Muscle of leg (tissue), 11 donors: Measurements from ENCODE around the gene FKBP5. TPM values are rescaled to one million over a fixed set of nuclear protein-coding genes. Genes with fewer than 3 reads are reported as not detected.

Experiments used
- DNase-seq: peaks from one replicate; pipeline ENCODE4 v3.0.0; 2013
- H3K27ac ChIP-seq: one replicate; pipeline ENCODE4 v1.5.1; 2013; ENCODE audit warnings: mild to moderate bottlenecking, low read length, control low read depth
- H3K27me3 ChIP-seq: one replicate; pipeline ENCODE4 v1.6.1; 2013; ENCODE audit warnings: low read length; ENCODE audit not compliant: control insufficient read depth, insufficient read depth
- H3K36me3 ChIP-seq: one replicate; pipeline ENCODE4 v1.6.1; 2013; ENCODE audit warnings: low read length; ENCODE audit not compliant: control insufficient read depth, insufficient read depth
- H3K4me1 ChIP-seq: one replicate; pipeline ENCODE4 v1.6.1; 2013; ENCODE audit warnings: low read length; ENCODE audit not compliant: control insufficient read depth, insufficient read depth
- H3K4me3 ChIP-seq: one replicate; pipeline ENCODE4 v1.5.1; 2013; ENCODE audit warnings: low read length, control low read depth
- H3K9me3 ChIP-seq: replicated peaks from 2 replicates; pipeline ENCODE4 v1.6.1; 2013; ENCODE audit warnings: low read depth, low read length; ENCODE audit not compliant: control insufficient read depth
- WGBS: methylation state at CpG from one replicate; pipeline ENCODE4 v1.1.5; 2013; ENCODE audit warnings: missing lambda C conversion rate; ENCODE audit not compliant: insufficient coverage; 5-methylcytosine and 5-hydroxymethylcytosine counted together
- polyA plus RNA-seq, 8 donors: library from polyadenylated mRNA; unstranded; fragments of 120-200 nt; gene quantifications; one replicate each; pipeline versions ENCODE4 v1.2.1 to v1.2.3, GENCODE V29; 2013; ENCODE audit warnings: inconsistent platforms in 1 of 8, low replicate concordance in 1 of 8; ENCODE audit not compliant: insufficient read length in 8 of 8, insufficient read depth in 1 of 8
- total RNA-seq: library from RNA; stranded (reverse); fragments of 120-200 nt; gene quantifications from one replicate; pipeline ENCODE4 v1.2.4, GENCODE V29; 2013

The FKBP5 gene
- total and polyA plus RNA-seq, 9 donors = 6.0 to 27.9 (median 18.6) TPM

- DNase-seq = peak; percentile 80
- Histone ChIP-seq H3K4me3 (no peak overlapping the region), H3K4me1 (peaks cover 3% of the 10 kb centered on the region), H3K27me3 (no peaks in the 10 kb centered on the region), H3K36me3 (peaks cover 4% of the 10 kb centered on the region), H3K9me3 (no peaks in the 10 kb centered on the region), H3K27ac (no peak overlapping the region)
- 22% methylated on average over 3 of the region's 6 CpGs for WGBS
Measured at GRCh38 chr6:35590622-35591066, 98.1 kb downstream of the FKBP5 start.

- no peak for DNase-seq
- Histone ChIP-seq H3K4me1 (peaks cover 3% of the 10 kb centered on the region), H3K27ac (no peak overlapping the region), H3K27me3 (no peaks in the 10 kb centered on the region), H3K4me3 (no peak overlapping the region), H3K36me3 (peaks cover 4% of the 10 kb centered on the region), H3K9me3 (no peaks in the 10 kb centered on the region)
- WGBS = 92% methylated on average over 2 of the region's 3 CpGs
Measured at GRCh38 chr6:35589904-35590303, 98.8 kb downstream of the FKBP5 start.

DNA sequence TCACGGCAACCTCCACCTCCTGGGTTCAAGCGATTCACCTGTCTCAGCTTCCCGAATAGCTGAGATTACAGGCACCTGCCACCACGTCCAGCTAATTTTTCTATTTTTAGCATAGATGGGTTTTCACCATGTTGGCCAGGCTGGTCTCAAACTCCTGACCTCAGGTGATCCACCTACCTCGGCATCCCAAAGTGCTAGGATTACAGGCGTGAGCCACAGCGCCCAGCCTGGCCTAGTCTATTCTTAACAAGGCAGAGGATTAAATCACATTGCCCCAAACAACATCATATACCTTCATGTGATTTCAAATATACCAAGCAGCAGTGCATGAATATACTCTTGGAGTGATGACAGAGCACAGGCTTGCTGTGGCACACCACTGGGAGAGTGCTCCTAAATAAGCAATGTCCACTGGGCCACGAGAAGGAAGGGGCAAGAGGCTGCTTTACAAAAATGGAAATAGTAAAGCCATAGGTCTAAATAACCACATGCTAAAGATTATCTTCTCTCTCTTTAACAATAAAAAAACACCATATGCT is 99.4 kb downstream of the FKBP5 start:
- no peak for DNase-seq
- Histone ChIP-seq H3K9me3 (no peaks in the 10 kb centered on the region), H3K4me3 (no peak overlapping the region), H3K36me3 (peaks cover 4% of the 10 kb centered on the region), H3K4me1 (peaks cover 3% of the 10 kb centered on the region), H3K27me3 (no peaks in the 10 kb centered on the region), H3K27ac (no peak overlapping the region)
- 95% methylated on average over 5 of the region's 8 CpGs for WGBS

GRCh38 chr6:35587167-35587566 is 101.5 kb downstream of the FKBP5 start:
- Histone ChIP-seq H3K27me3 (no peaks in the 10 kb centered on the region), H3K4me1 (peaks cover 3% of the 10 kb centered on the region), H3K36me3 (peaks cover 4% of the 10 kb centered on the region), H3K9me3 (no peaks in the 10 kb centered on the region), H3K27ac (no peak overlapping the region), H3K4me3 (no peak overlapping the region)
- WGBS = 100% methylated on average over 1 of the region's 2 CpGs
- no peak for DNase-seq

DNA sequence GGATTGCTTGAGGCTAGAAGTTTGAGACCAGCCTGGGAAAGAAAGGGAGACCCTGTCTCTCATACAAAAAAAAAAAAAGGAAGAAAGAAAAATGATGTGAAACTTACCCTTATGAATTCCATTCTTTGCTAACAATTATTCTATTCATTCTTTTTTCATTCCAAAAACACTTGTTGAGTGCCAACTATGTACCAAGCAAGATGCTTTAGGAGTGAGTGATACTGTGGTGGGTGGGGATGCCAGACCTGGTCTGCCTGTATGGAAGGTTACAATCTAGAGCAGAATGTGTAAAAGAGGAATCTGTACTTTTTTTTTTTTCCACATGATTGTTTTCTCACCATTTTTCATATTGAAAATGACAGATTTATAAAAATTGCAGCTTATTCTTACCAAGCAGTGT is 102.2 kb downstream of the FKBP5 start:
- Histone ChIP-seq H3K4me3 (no peak overlapping the region), H3K27ac (no peak overlapping the region), H3K9me3 (no peaks in the 10 kb centered on the region), H3K27me3 (no peaks in the 10 kb centered on the region), H3K36me3 (peaks cover 4% of the 10 kb centered on the region), H3K4me1 (peaks cover 3% of the 10 kb centered on the region)
- DNase-seq = no peak

DNA sequence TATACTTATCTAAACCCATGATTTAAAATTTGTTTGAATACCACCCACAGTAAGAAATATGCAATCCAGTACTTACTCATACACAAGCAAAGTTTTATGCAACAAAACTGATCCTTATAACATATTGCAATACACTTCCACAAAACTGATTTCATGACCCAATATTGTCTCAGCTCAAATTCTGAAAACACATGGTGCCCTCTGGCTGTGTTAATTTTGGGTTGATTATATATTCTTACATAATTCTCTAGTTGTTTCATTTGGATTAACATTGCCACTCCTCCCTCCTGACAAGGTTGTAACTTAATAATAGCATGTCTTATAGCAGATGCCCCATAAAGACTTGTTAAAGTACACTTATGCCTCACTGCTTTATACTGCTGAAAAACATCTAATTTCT is 103.1 kb downstream of the FKBP5 start:
- Histone ChIP-seq H3K4me3 (no peak overlapping the region), H3K27ac (no peak overlapping the region), H3K4me1 (peaks cover 3% of the 10 kb centered on the region), H3K27me3 (no peaks in the 10 kb centered on the region), H3K9me3 (no peaks in the 10 kb centered on the region), H3K36me3 (peaks cover 4% of the 10 kb centered on the region)
- DNase-seq = no peak

GRCh38 chr6:35583893-35584688 is 104.6 kb downstream of the FKBP5 start:
- Histone ChIP-seq H3K9me3 (no peaks in the 10 kb centered on the region), H3K27ac (no peak overlapping the region), H3K36me3 (no peaks in the 10 kb centered on the region), H3K27me3 (no peaks in the 10 kb centered on the region), H3K4me1 (no peaks in the 10 kb centered on the region), H3K4me3 (no peak overlapping the region)
- 0% methylated on average over 1 of the region's 6 CpGs for WGBS
- peak; percentile 89 for DNase-seq

GRCh38 chr6:35582315-35582714 is 106.4 kb downstream of the FKBP5 start:
- Histone ChIP-seq H3K36me3 (no peaks in the 10 kb centered on the region), H3K27ac (no peak overlapping the region), H3K27me3 (no peaks in the 10 kb centered on the region), H3K4me3 (no peak overlapping the region), H3K4me1 (no peaks in the 10 kb centered on the region), H3K9me3 (no peaks in the 10 kb centered on the region)
- no peak for DNase-seq
- no CpG with 5 or more reads among the region's 2 CpGs for WGBS

DNA sequence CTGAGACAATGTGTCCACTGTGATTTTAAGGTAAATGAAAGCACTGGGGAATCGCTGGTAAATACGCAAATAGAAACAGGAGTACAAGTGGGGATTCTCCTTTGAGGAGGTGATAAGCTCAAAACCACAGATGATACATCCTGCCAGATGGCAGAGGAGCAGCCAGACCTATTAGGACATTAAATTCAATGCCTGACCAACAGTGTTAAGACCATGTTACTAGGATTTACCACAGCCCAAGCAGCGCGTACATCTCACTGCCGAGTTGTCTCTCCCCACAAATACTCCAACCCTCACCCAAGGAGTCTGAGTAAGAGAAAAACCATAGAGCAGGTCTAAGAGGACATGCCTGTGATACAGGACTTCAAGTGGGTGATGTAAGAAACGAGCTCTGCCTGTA is 107.1 kb downstream of the FKBP5 start:
- H3K4me1 ChIP-seq = no peaks in the 10 kb centered on the region
- H3K4me3 ChIP-seq = no peak overlapping the region
- H3K36me3 ChIP-seq = peaks cover 2% of the 10 kb centered on the region
- 80% methylated on average over 1 of the region's 6 CpGs for WGBS
- no peaks in the 10 kb centered on the region for H3K27me3 ChIP-seq
- H3K27ac ChIP-seq = no peak overlapping the region
- H3K9me3 ChIP-seq = no peaks in the 10 kb centered on the region
- no peak for DNase-seq

DNA sequence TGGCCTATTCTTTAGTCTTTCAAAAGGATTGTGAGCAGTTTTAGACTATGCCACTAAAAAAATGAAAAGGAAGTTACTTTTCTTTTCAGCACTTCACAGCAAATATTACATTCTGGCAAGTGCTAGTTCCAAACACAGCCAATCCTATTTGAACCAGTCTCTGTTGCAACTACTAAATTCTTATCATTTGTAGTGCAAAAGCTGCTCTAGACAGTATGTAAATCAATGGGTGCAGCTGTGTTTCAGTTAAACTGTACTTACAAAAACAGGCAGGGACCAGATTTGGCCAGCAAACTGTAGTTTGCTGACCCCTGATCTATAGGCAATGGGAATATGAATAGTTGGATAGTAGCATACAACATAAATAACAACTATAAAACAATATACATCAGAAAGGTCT is 107.9 kb downstream of the FKBP5 start:
- Histone ChIP-seq H3K9me3 (no peaks in the 10 kb centered on the region), H3K36me3 (peaks cover 2% of the 10 kb centered on the region), H3K4me1 (peaks cover 3% of the 10 kb centered on the region), H3K4me3 (no peak overlapping the region), H3K27me3 (no peaks in the 10 kb centered on the region), H3K27ac (no peak overlapping the region)
- no peak for DNase-seq
